Smooth muscle cell (in vitro differentiated cells): Measurements from ENCODE around the gene SH3BGRL2. TPM values are rescaled to one million over a fixed set of nuclear protein-coding genes. Genes with fewer than 3 reads are reported as not detected.
"Not testable (repeated sequence)": the region's sequence is repeated elsewhere in the genome, so short reads cannot be mapped to it uniquely, and the experiment has no call there.

Source experiments
- DNase-seq: peaks from one replicate; lab custom pipeline; 2025; ENCODE audit not compliant: unreplicated experiment; lab: John Stamatoyannopoulos, UW
- H2AFZ ChIP-seq: fragments of 200-600 bp; sonication (generic); 2 replicates; pipeline ENCODE4 v1.6.0; 2016; ENCODE audit warnings: antibody characterized with exemption, low read depth, mild to moderate bottlenecking
- H3F3A ChIP-seq: fragments of 200-600 bp; sonication (generic); 2 replicates; pipeline ENCODE4 v1.6.0; 2017; ENCODE audit warnings: antibody characterized with exemption, low read depth
- H3K27ac ChIP-seq: fragments of 200-600 bp; sonication (generic); 2 replicates; pipeline ENCODE4 v1.5.1; 2016; ENCODE audit warnings: low read depth, mild to moderate bottlenecking
- H3K27me3 ChIP-seq: fragments of 200-600 bp; sonication (generic); 2 replicates; pipeline ENCODE4 v1.6.1; 2016; ENCODE audit warnings: low read depth, mild to moderate bottlenecking
- H3K36me3 ChIP-seq: fragments of 200-600 bp; sonication (generic); 2 replicates; pipeline ENCODE4 v1.5.1; 2016; ENCODE audit warnings: low read depth
- H3K4me1 ChIP-seq: fragments of 200-600 bp; sonication (generic); 2 replicates; pipeline ENCODE4 v1.5.1; 2016; ENCODE audit warnings: low read depth
- H3K4me2 ChIP-seq: fragments of 200-600 bp; sonication (generic); 2 replicates; pipeline ENCODE4 v1.6.0; 2016; ENCODE audit warnings: mild to moderate bottlenecking
- H3K4me3 ChIP-seq: fragments of 200-600 bp; sonication (generic); 2 replicates; pipeline ENCODE4 v1.5.1; 2016; ENCODE audit warnings: mild to moderate bottlenecking
- H3K79me2 ChIP-seq: fragments of 200-600 bp; sonication (generic); 2 replicates; pipeline ENCODE4 v1.6.0; 2016; ENCODE audit warnings: low read depth, mild to moderate bottlenecking
- H3K9ac ChIP-seq: fragments of 200-600 bp; sonication (generic); 2 replicates; pipeline ENCODE4 v1.6.0; 2016; ENCODE audit warnings: low read depth
- H3K9me3 ChIP-seq: fragments of 200-600 bp; sonication (generic); replicated peaks from 2 replicates; pipeline ENCODE4 v1.5.1; 2016; ENCODE audit warnings: low read depth
- H4K20me1 ChIP-seq: fragments of 200-600 bp; sonication (generic); 2 replicates; pipeline ENCODE4 v1.6.0; 2016; ENCODE audit warnings: low read depth
- WGBS: methylation state at CpG from one replicate; pipeline ENCODE4 v1.1.7; 2016; ENCODE audit warnings: low lambda C conversion rate; 5-methylcytosine and 5-hydroxymethylcytosine counted together
- polyA plus RNA-seq: library from polyadenylated mRNA; unstranded; fragments of >200 nt; fragmentation: Nextera tagmentation; extraction: Ambion mirVana; gene quantifications from 2 replicates; pipeline ENCODE4 v1.2.1, GENCODE V29; 2016
- total RNA-seq: library from RNA; depleted of rRNA; stranded (reverse); fragments of >200 nt; gene quantifications from 2 replicates; pipeline ENCODE4 v1.2.3, GENCODE V29; 2014
- TF ChIP-seq, protein P1 (sequence below): fragments of 200-600 bp; sonication (generic); IDR thresholded peaks from 2 replicates; pipeline ENCODE4 v1.5.1; 2017; ENCODE audit warnings: borderline replicate concordance, mild to moderate bottlenecking, antibody characterized with exemption; ENCODE audit not compliant: insufficient read depth, poor library complexity, severe bottlenecking

Gene SH3BGRL2
- total and polyA plus RNA-seq, 2 experiments from 2014 or later: 4.5 to 15.1 TPM

- WGBS: 96% methylated on average over 5 of the region's 5 CpGs
- Histone ChIP-seq H3K9me3 (no peaks in the 10 kb centered on the region), H3K4me1 (peaks cover 15% of the 10 kb centered on the region), H3K79me2 (no peaks in the 10 kb centered on the region), H2AFZ (no peak overlapping the region), H3K36me3 (no peaks in the 10 kb centered on the region), H3K4me2 (no peak overlapping the region), H3K27me3 (no peaks in the 10 kb centered on the region), H3K9ac (no peak overlapping the region), H3F3A (no peaks in the 10 kb centered on the region), H3K27ac (no peak overlapping the region), H3K4me3 (no peak overlapping the region), H4K20me1 (no peaks in the 10 kb centered on the region)
- DNase-seq: no peak
- TF ChIP-seq, protein P1, sequence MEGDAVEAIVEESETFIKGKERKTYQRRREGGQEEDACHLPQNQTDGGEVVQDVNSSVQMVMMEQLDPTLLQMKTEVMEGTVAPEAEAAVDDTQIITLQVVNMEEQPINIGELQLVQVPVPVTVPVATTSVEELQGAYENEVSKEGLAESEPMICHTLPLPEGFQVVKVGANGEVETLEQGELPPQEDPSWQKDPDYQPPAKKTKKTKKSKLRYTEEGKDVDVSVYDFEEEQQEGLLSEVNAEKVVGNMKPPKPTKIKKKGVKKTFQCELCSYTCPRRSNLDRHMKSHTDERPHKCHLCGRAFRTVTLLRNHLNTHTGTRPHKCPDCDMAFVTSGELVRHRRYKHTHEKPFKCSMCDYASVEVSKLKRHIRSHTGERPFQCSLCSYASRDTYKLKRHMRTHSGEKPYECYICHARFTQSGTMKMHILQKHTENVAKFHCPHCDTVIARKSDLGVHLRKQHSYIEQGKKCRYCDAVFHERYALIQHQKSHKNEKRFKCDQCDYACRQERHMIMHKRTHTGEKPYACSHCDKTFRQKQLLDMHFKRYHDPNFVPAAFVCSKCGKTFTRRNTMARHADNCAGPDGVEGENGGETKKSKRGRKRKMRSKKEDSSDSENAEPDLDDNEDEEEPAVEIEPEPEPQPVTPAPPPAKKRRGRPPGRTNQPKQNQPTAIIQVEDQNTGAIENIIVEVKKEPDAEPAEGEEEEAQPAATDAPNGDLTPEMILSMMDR: no peak
Observed at GRCh38 chr6:79735183-79735582, 104.1 kb downstream of the SH3BGRL2 start.

DNA sequence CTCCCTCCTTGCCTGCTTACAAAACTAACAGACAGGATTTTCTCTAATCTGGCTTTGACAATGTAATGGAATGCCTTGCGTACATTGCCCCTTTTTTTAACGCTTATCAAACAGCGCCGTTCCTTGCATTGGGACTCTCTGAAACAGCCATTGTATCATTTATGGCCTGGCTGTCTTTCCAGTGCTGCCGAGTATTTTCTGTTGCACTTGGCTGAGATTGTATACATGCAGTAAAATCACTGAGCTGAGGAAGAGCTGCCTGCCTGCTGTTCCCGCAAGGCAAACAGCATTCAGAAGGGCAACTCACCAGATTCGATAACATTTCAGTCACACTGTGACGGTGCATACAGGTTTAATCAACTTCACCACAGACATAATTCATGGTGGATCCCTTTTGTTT lies 106.0 kb downstream of the SH3BGRL2 start:
- H3K9ac ChIP-seq: no peak overlapping the region
- 74% methylated on average over 8 of the region's 8 CpGs for WGBS
- no peak for DNase-seq
- no peaks in the 10 kb centered on the region for H3K9me3 ChIP-seq
- TF ChIP-seq, protein P1: no peak
- no peaks in the 10 kb centered on the region for H3K27me3 ChIP-seq
- peaks cover under 1% of the 10 kb centered on the region for H3K4me1 ChIP-seq
- H3K79me2 ChIP-seq: no peaks in the 10 kb centered on the region
- no peaks in the 10 kb centered on the region for H3K36me3 ChIP-seq
- no peak overlapping the region for H3K27ac ChIP-seq
- no peak overlapping the region for H3K4me3 ChIP-seq
- no peaks in the 10 kb centered on the region for H3F3A ChIP-seq
- H4K20me1 ChIP-seq: no peaks in the 10 kb centered on the region
- no peak overlapping the region for H2AFZ ChIP-seq
- no peak overlapping the region for H3K4me2 ChIP-seq

DNA sequence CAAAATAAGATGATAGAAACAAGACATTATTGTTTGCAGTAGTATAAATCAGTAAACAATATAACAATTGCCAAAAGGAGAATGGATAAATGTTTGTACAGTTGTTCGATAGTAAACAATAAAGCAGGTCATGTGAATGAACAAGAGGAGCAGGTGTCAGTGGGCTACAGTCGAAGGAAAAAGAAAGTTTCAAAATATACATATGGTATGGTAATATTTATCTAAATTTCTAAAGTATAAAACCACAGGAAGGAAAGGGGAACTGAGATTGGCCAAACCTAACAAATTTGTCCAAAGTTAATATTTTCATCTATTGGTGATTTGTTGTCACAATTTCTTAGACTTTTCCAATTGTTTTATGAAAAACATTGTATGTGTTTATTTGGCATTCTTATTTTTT lies 110.9 kb downstream of the SH3BGRL2 start:
- TF ChIP-seq, protein P1: no peak
- Histone ChIP-seq H3K9ac (no peak overlapping the region), H3K4me2 (no peak overlapping the region), H3K36me3 (no peaks in the 10 kb centered on the region), H3K27me3 (no peaks in the 10 kb centered on the region), H3K27ac (no peak overlapping the region), H3F3A (no peaks in the 10 kb centered on the region), H3K4me1 (no peaks in the 10 kb centered on the region), H2AFZ (no peak overlapping the region), H3K4me3 (no peak overlapping the region), H3K79me2 (no peaks in the 10 kb centered on the region), H4K20me1 (no peaks in the 10 kb centered on the region), H3K9me3 (no peaks in the 10 kb centered on the region)
- 76% methylated on average over 2 of the region's 2 CpGs for WGBS
- DNase-seq: no peak

GRCh38 chr6:79745282-79745681 lies 114.2 kb downstream of the SH3BGRL2 start:
- H3K27ac ChIP-seq, H3K9ac ChIP-seq, DNase-seq, H3K9me3 ChIP-seq, H3K27me3 ChIP-seq, H3F3A ChIP-seq, H3K79me2 ChIP-seq, H4K20me1 ChIP-seq, H2AFZ ChIP-seq, H3K36me3 ChIP-seq, H3K4me3 ChIP-seq, H3K4me2 ChIP-seq, H3K4me1 ChIP-seq: not testable (repeated sequence)
- WGBS: 87% methylated on average over 2 of the region's 2 CpGs

- WGBS: 94% methylated on average over 3 of the region's 3 CpGs
- not testable (repeated sequence) for H3F3A ChIP-seq, H3K9me3 ChIP-seq, H3K4me2 ChIP-seq, H3K79me2 ChIP-seq, H2AFZ ChIP-seq, H3K9ac ChIP-seq, H4K20me1 ChIP-seq, H3K27ac ChIP-seq, H3K4me3 ChIP-seq, DNase-seq, H3K36me3 ChIP-seq, H3K27me3 ChIP-seq, H3K4me1 ChIP-seq
Observed at GRCh38 chr6:79746325-79746724, 115.2 kb downstream of the SH3BGRL2 start.
